H9 (cell line): ENCODE results near the gene TRIM2. TPM values are rescaled to one million over a fixed set of nuclear protein-coding genes. Genes with fewer than 3 reads are reported as not detected.

Experiments
- DNase-seq: peaks from one replicate; pipeline ENCODE4 v3.0.0-alpha.2; 2017
- H2AFZ ChIP-seq: one replicate; pipeline ENCODE4 v1.6.1; 2013; ENCODE audit warnings: mild to moderate bottlenecking, low read length, control low read depth, moderate library complexity
- H2AK5ac ChIP-seq: 2 replicates; pipeline ENCODE4 v1.6.1; 2013; ENCODE audit warnings: low read length, control low read depth, mixed read lengths; ENCODE audit not compliant: insufficient read length
- H2BK120ac ChIP-seq: one replicate; pipeline ENCODE4 v1.6.1; 2013; ENCODE audit warnings: low read depth, mild to moderate bottlenecking, low read length, control low read depth, inconsistent platforms; ENCODE audit not compliant: poor library complexity, severe bottlenecking
- H2BK12ac ChIP-seq: 2 replicates; pipeline ENCODE4 v1.6.1; 2013; ENCODE audit warnings: low read length, control low read depth, mixed read lengths, low read depth; ENCODE audit not compliant: insufficient read length
- H2BK15ac ChIP-seq: 2 replicates; pipeline ENCODE4 v1.6.1; 2013; ENCODE audit warnings: low read depth, low read length, control low read depth
- H2BK20ac ChIP-seq: one replicate; pipeline ENCODE4 v1.6.1; 2013; ENCODE audit warnings: low read depth, mild to moderate bottlenecking, low read length, control low read depth, inconsistent platforms; ENCODE audit not compliant: poor library complexity, severe bottlenecking
- H2BK5ac ChIP-seq: 2 replicates; pipeline ENCODE4 v1.6.1; 2013; ENCODE audit warnings: low read length, control low read depth, mixed read lengths; ENCODE audit not compliant: insufficient read length
- H3K14ac ChIP-seq: 2 replicates; pipeline ENCODE4 v1.6.1; 2013; ENCODE audit warnings: low read length, control low read depth; ENCODE audit not compliant: insufficient read depth
- H3K18ac ChIP-seq: 2 replicates; pipeline ENCODE4 v1.6.1; 2013; ENCODE audit warnings: low read depth, mild to moderate bottlenecking, mixed read lengths, low read length, control low read depth; ENCODE audit not compliant: insufficient read length
- H3K23ac ChIP-seq: 2 replicates; pipeline ENCODE4 v1.6.1; 2013; ENCODE audit warnings: low read length, control low read depth, mixed read lengths, low read depth; ENCODE audit not compliant: insufficient read length
- H3K23me2 ChIP-seq: 2 replicates; pipeline ENCODE4 v1.6.1; 2013; ENCODE audit warnings: low read depth, mild to moderate bottlenecking, mixed read lengths, low read length, control low read depth; ENCODE audit not compliant: insufficient read length, poor library complexity, severe bottlenecking
- H3K27ac ChIP-seq: 2 replicates; pipeline ENCODE4 v1.5.1; 2013; ENCODE audit warnings: low read length, control low read depth, mixed read lengths, low read depth; ENCODE audit not compliant: insufficient read length
- H3K27me3 ChIP-seq: 2 replicates; pipeline ENCODE4 v1.6.1; 2013; ENCODE audit warnings: low read length, control low read depth, inconsistent platforms; ENCODE audit not compliant: insufficient read depth
- H3K4ac ChIP-seq: 2 replicates; pipeline ENCODE4 v1.6.1; 2013; ENCODE audit warnings: low read depth, mild to moderate bottlenecking, control low read depth, inconsistent platforms, low read length, moderate library complexity
- H3K4me1 ChIP-seq: 2 replicates; pipeline ENCODE4 v1.6.1; 2013; ENCODE audit warnings: low read length, control low read depth, inconsistent platforms; ENCODE audit not compliant: insufficient read depth
- H3K4me2 ChIP-seq: 2 replicates; pipeline ENCODE4 v1.6.1; 2013; ENCODE audit warnings: low read length, control low read depth, mixed read lengths; ENCODE audit not compliant: insufficient read length, insufficient read depth
- H3K56ac ChIP-seq: 2 replicates; pipeline ENCODE4 v1.6.1; 2013; ENCODE audit warnings: low read depth, mild to moderate bottlenecking, mixed read lengths, low read length, control low read depth; ENCODE audit not compliant: insufficient read length
- H3K79me1 ChIP-seq: 2 replicates; pipeline ENCODE4 v1.6.1; 2013; ENCODE audit warnings: low read depth, mild to moderate bottlenecking, moderate library complexity, low read length, control low read depth, inconsistent platforms; ENCODE audit not compliant: insufficient read depth, poor library complexity, severe bottlenecking
- H3K79me2 ChIP-seq: 2 replicates; pipeline ENCODE4 v1.6.1; 2013; ENCODE audit warnings: low read length, control low read depth, inconsistent platforms; ENCODE audit not compliant: insufficient read depth
- H3K9ac ChIP-seq: 2 replicates; pipeline ENCODE4 v1.6.1; 2013; ENCODE audit warnings: low read length, control low read depth, mixed read lengths; ENCODE audit not compliant: insufficient read length; ENCODE audit errors: extremely low read depth
- H3K9me3 ChIP-seq: one replicate; pipeline ENCODE4 v1.6.1; 2013; ENCODE audit warnings: low read depth, low read length, inconsistent platforms; ENCODE audit not compliant: control insufficient read depth
- H3T11ph ChIP-seq: one replicate; pipeline ENCODE4 v1.6.1; 2013; ENCODE audit warnings: mild to moderate bottlenecking, low read length, control low read depth, inconsistent platforms
- H4K20me1 ChIP-seq: one replicate; pipeline ENCODE4 v1.6.1; 2013; ENCODE audit not compliant: control insufficient read depth, insufficient read length, insufficient read depth
- H4K5ac ChIP-seq: 2 replicates; pipeline ENCODE4 v1.6.1; 2013; ENCODE audit warnings: low read depth, mild to moderate bottlenecking, mixed read lengths, low read length, control low read depth; ENCODE audit not compliant: insufficient read length
- H4K8ac ChIP-seq: replicated peaks from 2 replicates; pipeline ENCODE4 v1.6.1; 2013; ENCODE audit warnings: low read length, control low read depth, mixed read lengths, low read depth; ENCODE audit not compliant: insufficient read length
- H4K91ac ChIP-seq: 2 replicates; pipeline ENCODE4 v1.6.1; 2013; ENCODE audit warnings: low read depth, mild to moderate bottlenecking, moderate library complexity, mixed read lengths, low read length, control low read depth; ENCODE audit not compliant: insufficient read length
- H3K27ac Mint-ChIP-seq, 3 experiments: 2 replicates in 2 of 3; 3 replicates in 1 of 3; pipeline ENCODE4 v1.8.0; 2020 to 2021; ENCODE audit warnings: mixed read lengths in 3 of 3, mild to moderate bottlenecking in 1 of 3, moderate library complexity in 1 of 3
- H3K27me3 Mint-ChIP-seq: 2 replicates; pipeline ENCODE4 v1.8.0; 2021; ENCODE audit warnings: low read depth, mild to moderate bottlenecking, moderate library complexity, mixed read lengths
- H3K36me3 Mint-ChIP-seq, 3 experiments: 2 replicates in 2 of 3; 3 replicates in 1 of 3; pipeline ENCODE4 v1.8.0; 2020 to 2021; ENCODE audit warnings: low read depth in 3 of 3, mixed read lengths in 3 of 3; ENCODE audit not compliant: insufficient read depth in 1 of 3
- H3K4me1 Mint-ChIP-seq, 2 experiments: 2 replicates each; pipeline ENCODE4 v1.8.0; 2020; ENCODE audit warnings: mixed read lengths in 2 of 2
- H3K4me3 Mint-ChIP-seq, 2 experiments: 2 replicates in 1 of 2; 3 replicates in 1 of 2; pipeline ENCODE4 v1.8.0; 2020 to 2021; ENCODE audit warnings: mild to moderate bottlenecking in 2 of 2, mixed read lengths in 2 of 2, moderate library complexity in 1 of 2
- H3K9me3 Mint-ChIP-seq, 2 experiments: 2 replicates in 1 of 2; 3 replicates in 1 of 2; pipeline ENCODE4 v1.8.0; 2020; ENCODE audit warnings: mild to moderate bottlenecking in 2 of 2, mixed read lengths in 2 of 2, moderate library complexity in 1 of 2
- CTCF ChIP-seq: fragments of 200-600 bp; sonication (generic); conservative IDR thresholded peaks from 3 replicates; pipeline ENCODE4 v1.8.0; 2021; ENCODE audit warnings: antibody characterized with exemption, mild to moderate bottlenecking
- WGBS: extraction: QIAGEN DNeasy Blood & Tissue Kit; methylation state at CpG from one replicate; pipeline ENCODE4 v1.1.7; 2013; ENCODE audit warnings: missing lambda C conversion rate, low lambda C conversion rate, mixed read lengths; ENCODE audit not compliant: insufficient read length; ENCODE audit errors: extremely low coverage; 5-methylcytosine and 5-hydroxymethylcytosine counted together
- total RNA-seq: library from RNA; stranded (reverse); gene quantifications from 2 replicates; pipeline ENCODE4 v1.2.1, GENCODE V29; 2021

Gene TRIM2
- total RNA-seq, 1 experiment from 2014 or later, result 28.9 TPM

GRCh38 chr4:153252122-153252521 is 47.9 kb downstream of the TRIM2 start:
- no peak overlapping the region for H2BK20ac ChIP-seq
- Mint-ChIP-seq H3K4me3 (peak overlapping the region in 1 of 2 experiments; percentile 6; a peak in 1 of 5 replicates), H3K36me3 (no peaks in the 10 kb centered on the region), H3K9me3 (no peaks in the 10 kb centered on the region; a peak in 1 of 5 replicates), H3K27me3 (no peaks in the 10 kb centered on the region), H3K4me1 (peaks cover 40 to 44% of the 10 kb centered on the region in 2 experiments), H3K27ac (no peak overlapping the region)
- no peak for DNase-seq
- H2AK5ac ChIP-seq, result no peak overlapping the region
- no peak overlapping the region for H3K9ac ChIP-seq
- no peak overlapping the region for H2BK15ac ChIP-seq
- TF ChIP-seq CTCF, result no peak
- H3K4ac ChIP-seq, result no peak overlapping the region
- H3T11ph ChIP-seq, result no peak overlapping the region
- H3K14ac ChIP-seq, result no peak overlapping the region
- no peaks in the 10 kb centered on the region for H3K9me3 ChIP-seq
- H4K5ac ChIP-seq, result no peak overlapping the region
- no peak overlapping the region for H2BK12ac ChIP-seq
- H3K27me3 ChIP-seq, result no peaks in the 10 kb centered on the region
- no peak overlapping the region for H3K56ac ChIP-seq
- no peaks in the 10 kb centered on the region for H3K79me2 ChIP-seq
- no peak overlapping the region for H2BK120ac ChIP-seq
- H4K8ac ChIP-seq, result no peak overlapping the region
- WGBS, result no CpG with 5 or more reads among the region's 3 CpGs
- no peaks in the 10 kb centered on the region for H3K79me1 ChIP-seq
- H3K23me2 ChIP-seq, result peaks cover 10% of the 10 kb centered on the region
- H3K18ac ChIP-seq, result no peak overlapping the region
- H2BK5ac ChIP-seq, result no peak overlapping the region
- H3K4me2 ChIP-seq, result no peak overlapping the region
- H2AFZ ChIP-seq, result no peak overlapping the region
- no peaks in the 10 kb centered on the region for H4K20me1 ChIP-seq
- H3K23ac ChIP-seq, result no peak overlapping the region
- peaks cover 11% of the 10 kb centered on the region for H3K4me1 ChIP-seq
- H3K27ac ChIP-seq, result no peak overlapping the region
- no peak overlapping the region for H4K91ac ChIP-seq
